OCI-M2 (cell line): Measurements from ENCODE around the gene IRS2.

ENCODE experiments used
- DNase-seq: peaks from one replicate; lab custom pipeline; 2025; ENCODE audit not compliant: unreplicated experiment; lab: John Stamatoyannopoulos, UW

IRS2 gene

DNA sequence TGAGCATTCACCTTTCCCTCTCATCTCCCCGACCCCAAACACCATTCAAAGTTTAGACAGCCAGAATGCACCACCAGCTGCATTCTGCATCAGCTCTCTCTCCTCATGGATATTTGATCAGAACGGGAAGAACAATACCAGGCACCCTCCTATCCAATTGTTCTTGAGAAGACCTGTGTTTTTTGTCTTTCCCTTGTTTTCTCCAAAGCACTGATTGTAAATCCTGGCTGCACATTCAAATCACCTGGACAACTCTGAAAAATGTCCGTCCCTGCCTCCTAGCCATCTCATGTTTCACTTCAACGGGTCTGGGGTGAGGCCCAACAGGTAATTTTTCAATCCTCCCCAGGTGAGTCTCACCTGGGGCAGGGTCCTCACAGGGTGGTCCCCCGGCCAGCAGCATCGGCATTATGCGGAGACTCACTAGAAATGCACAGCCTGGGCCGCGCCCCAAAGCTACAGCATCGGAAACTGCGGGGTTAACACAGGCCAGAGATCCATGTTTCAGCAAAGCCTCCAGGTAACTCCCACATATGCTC lies 5.5 kb downstream of the IRS2 start:
- no peak for DNase-seq

DNA sequence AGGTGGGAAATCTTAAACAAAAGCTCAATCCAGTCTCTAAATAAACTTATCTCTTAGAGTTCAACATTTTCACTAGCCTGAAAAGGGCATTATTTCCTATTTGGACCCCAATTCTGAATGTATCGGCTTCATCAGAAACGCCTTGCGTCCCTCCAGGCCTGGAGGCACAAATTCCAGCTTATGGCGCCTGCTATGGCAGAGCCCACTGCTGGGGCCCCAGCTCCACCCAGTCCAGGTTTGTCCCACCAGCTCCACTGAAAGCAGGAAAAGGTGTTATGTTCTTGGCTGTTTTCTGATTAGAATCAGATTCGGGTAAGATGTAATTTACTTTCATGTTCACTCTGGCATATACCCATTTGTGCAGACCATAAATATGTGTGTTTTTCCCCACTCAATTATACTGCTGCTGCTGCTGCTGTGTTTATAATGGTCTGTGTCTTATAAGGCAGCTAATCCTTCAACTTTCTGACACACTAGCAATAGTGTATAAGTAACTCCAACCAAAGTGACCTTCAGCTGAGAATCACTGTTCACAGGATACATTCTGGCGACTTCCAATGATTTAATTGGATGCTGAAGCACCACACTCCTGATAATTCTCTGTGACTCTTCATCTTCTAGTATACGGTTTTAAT lies 6.4 kb downstream of the IRS2 start:
- DNase-seq: no peak

DNA sequence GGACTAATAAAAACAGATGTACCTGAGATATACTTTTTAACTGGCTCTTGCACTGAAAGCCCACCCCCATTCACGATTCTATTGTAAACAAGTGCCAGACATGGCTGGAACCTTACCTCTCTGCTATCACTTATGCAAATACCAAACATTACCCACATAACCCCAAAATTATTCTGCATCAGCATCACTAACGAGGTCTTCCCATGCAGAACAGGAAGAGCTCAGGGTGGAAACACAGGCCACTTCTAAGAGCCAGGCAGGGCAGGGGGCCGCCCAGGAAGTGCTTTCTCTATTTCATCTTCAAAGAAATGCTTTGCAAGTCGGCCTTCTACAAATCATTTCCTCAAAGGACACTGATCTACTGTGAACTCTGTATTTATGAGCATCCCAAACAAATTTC lies 7.3 kb downstream of the IRS2 start:
- DNase-seq: no peak

DNA sequence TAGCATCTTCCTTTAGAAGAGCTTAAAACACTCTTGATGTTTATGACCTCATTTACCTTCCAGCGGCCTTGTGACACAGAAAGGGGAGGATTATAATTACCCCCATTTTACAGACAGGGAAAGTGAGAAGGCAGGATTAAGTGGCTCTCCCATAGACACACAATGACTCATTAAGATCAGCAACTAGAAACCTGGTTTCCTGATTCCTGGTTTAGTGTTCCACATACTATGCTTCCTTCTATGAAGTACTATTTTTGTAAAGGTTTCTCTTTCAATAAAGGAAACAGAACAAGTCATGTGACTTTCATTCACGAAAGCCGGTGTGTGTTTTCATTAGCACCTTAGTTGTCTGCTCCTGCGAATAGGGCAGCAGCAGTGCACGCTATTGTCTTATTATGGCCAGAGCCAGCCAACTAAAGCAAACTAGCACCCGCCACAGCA lies 8.3 kb downstream of the IRS2 start:
- DNase-seq: no peak

DNA sequence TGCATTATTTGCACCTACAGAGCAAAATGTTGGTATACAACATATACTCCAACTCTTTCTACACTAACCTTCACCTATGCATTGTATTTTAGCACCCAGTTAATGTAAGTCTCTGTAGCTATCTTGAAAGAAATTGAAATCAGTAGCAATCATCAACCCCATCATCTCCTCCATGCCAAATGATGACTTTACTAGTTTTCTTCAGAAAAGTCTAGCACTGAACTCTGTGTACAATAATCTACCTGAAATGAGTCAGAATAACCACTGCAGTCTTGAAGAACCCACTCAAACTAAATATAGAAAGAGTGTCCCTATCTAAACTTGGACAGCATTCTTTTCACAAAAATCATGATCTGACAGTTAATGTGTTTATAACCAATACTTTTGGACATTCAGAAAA lies 9.8 kb downstream of the IRS2 start:
- DNase-seq: no peak

DNA sequence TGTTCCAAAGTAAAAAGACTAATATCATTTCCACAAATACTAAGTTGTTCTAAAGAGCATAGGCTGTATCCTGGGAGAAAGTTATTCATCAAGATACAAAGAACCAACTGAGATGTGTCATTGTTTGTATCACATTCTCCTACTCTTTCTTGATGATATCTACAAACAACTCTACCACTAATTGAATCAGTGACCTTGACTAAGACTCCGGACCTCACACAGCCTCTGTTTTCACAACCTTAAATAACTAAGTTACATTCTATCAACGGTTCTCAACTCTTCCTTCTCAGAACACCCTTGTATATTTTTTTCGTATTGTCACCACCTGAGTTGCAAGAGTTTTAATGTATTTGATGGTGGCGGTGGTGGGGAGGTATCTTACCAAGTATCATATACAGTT lies 12.6 kb downstream of the IRS2 start:
- DNase-seq: no peak

DNA sequence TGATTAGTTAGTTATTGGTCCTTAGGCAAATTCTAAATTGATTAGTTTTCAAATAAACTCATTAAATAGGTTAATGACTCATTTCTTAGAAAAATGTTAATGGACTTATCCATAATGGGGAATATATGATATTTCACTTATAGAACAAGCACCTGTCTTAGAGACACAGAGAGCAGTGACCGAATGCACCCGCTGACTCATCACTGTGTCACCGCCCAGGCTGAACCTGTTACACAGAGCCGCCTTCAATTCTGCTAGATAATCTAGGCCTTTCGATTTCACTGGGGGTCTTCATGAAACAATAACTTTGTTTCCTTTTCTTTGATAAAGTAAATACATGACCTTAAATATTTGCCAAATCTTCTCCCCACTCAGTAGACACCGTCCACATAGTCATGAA lies 13.1 kb downstream of the IRS2 start:
- no peak for DNase-seq

DNA sequence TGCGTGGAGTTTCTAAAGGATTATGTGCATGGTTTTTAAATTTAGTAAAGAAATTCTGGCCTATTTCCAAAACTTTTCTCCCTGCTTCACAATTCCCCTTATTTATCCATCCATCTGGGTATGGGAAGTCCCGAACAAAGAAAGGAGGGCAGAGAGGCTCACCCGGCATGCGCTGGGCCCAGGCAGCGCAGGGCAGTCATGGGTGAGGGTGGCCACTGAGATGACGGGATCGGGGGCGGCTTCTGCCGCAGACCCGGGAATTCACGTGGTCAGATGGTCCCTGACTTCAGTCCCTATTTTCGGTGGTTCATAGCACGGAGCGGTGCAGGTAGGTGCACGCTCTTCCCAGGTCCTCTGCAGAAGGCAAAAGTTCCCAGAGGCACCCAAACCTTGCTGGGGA lies 14.5 kb downstream of the IRS2 start:
- no peak for DNase-seq

DNA sequence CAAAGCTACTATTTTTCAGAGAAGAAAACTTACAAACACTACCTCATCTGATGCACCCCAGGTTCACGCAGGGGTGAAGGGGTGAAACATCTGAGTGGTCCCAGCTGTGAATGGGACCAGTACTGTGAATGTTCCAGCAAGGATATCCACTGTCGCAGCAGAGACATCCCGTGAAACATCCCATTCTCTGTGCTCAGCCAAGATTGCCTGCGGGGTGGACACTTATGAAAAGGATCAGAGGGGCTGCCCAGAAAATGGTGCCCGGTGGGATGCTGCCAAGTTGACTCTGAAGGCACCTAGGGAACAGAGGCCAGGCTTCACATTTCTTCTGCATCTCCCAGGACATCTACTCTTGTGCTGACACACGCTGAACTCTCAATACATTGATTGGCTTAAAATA lies 15.9 kb downstream of the IRS2 start:
- no peak for DNase-seq

DNA sequence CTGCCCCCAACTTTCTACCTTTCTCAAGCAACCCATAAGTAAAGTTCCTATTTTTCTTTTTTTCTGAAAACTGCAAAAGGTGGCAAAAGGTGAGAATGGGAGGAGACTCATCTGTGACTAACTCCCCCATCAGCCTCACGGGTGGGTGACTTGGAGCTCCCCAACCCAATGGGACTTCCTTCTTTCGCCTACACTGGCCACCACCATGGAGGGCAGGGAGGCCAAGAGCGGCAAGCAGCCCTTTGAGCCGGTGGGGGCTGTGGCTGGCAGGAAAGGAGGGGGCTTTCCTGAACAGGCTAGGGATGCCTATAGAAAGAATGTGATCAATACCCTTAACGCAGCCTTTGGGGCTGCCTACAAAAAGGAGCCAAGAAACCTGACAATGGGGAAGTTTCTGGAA lies 16.5 kb downstream of the IRS2 start:
- no peak for DNase-seq

DNA sequence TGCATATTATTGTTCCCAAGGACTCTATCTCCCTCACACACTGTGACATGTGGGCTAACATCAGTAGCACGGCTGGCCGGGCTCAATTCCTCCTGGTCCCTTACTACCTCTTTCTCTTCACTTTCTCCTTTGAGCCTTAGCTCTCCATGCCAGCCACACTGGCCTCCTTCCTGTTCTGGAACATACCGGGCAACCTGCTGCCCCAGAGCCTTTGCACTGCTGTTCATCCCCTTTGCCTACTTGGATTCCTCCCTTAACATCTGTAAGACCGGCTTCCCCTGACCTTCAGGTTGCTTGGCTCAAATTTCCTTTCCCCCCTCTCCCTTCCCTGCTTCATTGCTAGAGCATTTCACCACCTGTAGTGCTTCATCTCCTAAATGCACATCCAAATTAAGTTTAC lies 17.1 kb downstream of the IRS2 start:
- no peak for DNase-seq

DNA sequence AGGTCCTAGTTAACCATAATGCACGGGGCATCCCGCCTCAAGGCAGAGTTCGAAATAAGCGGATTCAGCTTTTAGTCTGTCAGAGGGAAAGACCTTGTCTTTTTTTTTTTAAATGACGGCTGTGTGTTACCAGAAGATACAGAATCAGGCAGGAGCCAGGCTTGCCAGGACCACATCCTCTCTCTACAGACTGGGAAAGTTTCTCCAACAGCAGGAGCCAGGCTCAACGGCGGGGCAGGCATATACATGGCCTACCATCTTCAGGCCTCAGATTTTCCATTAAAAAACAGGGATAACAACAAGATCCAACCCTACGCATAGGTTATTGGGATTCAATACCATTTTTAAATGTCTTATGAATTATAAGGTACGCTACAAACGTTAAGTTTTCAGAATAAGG lies 17.8 kb downstream of the IRS2 start:
- DNase-seq: no peak

DNA sequence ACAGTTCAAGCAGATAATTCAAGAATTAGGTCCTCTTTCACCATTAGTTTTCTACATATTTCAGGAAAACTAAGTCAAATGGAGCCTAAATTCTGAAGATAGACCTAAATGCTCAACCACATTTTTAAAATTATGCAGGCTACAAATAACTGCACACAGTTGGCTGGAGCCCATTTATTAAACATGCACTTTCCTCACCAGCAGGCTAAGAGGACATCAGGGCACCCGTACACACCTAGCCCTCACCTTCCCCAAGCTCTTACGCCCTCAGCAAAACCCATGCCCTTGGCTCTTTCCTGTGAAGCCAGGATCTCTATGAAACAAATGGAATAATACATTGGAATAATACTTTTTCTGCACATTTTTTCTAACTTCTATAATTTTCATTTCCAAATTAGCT lies 18.2 kb downstream of the IRS2 start:
- no peak for DNase-seq

DNA sequence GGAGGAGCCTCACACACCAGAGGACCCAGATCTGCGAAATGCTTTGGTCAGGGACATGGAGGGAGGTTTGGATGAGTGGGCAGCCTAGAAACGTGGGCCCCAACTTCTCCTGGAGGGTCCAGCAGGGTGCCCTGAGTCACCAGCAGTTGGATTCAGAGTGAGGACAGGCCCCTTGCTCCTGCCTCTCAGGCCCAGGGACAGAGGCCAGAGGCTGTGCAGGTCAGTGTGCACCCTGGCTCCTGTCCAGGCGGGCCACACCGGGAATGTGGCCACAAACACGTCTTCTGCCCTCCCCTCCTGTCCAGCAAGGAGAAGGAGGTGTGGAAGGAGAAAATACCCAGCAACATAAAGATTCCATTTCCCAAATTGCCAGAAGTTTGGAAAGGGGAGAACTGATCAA lies 19.4 kb downstream of the IRS2 start:
- DNase-seq: no peak

DNA sequence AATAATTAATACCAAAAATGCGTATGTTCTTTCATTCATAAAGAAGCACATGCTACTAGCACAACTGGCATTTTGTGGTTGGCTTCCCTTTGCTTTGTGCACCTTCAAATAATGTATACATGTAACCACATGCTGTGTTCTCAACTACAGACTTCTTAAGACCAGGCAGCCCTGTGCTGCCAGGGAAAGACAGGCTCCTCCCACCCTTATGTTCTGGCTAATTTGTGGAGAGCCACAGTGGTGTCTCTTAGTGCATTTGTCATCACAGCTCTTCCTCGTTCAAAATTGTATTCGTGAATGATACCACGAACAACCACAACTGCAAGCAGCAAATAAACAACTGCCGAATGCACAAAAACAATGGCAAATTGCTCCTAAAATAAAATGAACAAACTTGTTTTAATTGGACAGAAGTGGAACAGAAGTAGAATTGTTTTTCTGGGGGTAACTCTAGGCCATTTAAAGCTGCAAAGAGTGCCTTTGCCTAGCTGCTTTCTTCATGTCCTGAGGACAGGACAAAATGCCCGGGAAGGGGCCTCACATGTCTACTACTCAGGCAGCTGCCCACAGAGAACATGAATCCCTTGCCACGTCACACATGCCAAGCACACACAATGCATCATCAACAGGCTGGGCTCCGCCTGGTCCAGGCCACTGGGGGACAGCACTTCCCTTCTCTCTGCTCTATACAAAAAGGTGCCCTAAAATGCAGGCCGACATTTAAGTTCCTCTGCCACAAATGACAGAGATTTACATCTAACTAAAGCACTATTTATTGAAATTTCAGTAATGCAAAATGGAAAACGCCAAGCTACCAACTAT lies 21.7 kb downstream of the IRS2 start:
- DNase-seq: no peak

DNA sequence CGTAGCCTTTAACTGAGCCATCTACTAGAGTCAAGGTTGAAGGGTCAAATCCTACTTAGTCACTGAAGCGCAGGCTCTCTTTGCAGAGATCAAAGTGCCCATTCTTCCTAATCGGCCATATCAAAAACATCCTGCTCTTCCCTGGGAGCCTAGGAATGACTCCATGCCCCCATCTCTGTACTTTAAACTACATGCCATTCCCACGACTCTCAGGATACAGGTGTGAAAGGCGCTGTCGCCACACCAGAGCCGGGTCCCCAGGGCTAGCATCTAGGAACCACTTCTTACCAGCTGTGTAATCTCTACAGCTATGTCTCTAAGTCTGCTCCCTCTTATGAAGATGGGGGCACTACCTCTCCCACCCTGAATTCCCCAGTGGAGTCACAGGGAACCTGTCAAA lies 22.3 kb downstream of the IRS2 start:
- no peak for DNase-seq

DNA sequence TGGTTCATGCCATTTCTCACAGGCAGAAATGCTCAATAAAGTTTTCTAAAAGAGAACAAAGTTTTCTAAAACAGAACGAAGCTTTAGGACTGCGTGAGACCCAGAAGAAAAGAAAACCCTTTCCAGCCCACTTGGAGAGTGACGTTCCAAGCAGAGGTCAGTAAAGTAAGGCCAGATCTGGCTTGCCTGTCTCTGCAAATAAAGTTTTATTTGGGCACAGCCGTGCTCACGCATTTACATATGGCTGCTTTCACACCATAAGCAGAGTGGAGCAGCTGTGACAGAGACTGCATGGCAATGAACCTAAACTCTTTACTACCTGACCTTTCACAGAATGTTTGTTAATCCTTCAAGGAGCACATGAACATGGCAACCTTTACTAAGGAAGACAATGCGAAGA lies 23.6 kb downstream of the IRS2 start:
- no peak for DNase-seq

DNA sequence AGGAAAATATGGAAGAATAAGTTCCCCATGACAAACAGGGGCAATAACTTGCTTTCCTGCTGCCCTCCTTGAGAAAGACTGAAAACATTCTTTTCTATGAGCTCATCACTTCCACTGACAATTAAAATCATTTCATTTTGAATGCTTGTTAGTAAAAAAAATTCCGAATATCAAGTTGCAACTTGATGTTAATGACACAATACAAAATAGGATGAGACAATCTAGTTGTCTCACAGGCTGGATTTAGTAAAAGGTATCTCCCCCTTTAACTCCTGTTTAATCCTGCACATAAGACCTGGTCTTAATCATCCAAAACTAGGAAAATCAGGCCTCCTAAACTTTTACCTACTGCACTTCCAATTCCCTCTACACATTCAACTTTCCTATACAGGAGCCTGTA lies 24.7 kb downstream of the IRS2 start:
- no peak for DNase-seq

DNA sequence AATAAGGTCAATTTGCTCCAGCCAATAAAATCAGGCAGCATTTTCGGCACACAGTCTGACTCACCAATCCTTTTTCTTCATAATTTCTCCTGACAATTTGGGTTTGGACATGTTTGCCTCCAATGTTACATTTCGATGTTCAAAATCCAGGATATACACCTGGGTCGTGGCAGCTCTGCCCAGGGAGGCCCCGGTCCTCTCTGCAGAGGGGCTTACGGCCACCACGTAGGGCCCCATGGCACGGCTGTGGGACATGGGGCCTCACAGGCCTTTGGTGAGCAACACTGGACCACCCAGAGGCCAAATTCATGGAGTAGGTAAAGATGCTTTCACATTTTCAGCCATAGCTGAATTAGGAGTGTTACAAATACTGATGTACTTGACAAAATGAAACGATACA lies 25.4 kb downstream of the IRS2 start:
- DNase-seq: no peak

DNA sequence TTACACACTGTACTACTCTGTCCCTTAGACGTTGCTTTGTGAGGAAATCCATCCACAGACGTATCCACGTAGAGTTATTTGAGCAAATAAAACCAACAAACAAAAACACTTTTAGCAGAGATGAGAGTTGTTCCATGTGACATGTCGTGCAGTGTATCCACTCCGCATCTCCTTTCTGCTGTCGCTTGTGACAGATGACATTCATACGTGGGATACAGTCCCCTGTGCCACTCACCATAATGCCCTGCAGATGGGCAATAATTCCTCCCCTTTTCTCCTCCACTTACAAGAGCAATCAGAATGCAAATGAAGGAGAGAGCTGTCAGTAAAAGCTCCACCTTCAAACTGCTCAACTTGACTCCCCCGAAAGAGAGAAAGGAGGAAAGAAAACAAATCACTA lies 26.0 kb downstream of the IRS2 start:
- no peak for DNase-seq

DNA sequence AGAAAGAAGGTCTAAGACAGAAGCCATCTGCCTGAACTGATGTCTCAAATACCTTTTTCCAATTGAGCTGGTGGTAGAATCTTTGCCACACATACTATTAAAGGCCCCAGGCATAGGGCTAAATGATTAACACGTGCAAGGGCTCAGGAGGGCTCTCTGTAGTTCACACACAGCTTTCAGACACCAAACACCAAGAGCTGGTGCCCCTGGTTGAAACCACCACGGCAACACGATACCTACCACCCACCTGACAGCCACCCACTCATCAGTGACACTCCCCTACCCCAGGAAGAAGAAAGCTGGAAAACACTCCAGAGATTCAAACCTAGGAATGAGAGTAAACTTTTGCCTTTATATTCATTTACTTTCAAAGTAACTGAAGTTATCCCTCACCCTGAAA lies 26.8 kb downstream of the IRS2 start:
- DNase-seq: no peak

DNA sequence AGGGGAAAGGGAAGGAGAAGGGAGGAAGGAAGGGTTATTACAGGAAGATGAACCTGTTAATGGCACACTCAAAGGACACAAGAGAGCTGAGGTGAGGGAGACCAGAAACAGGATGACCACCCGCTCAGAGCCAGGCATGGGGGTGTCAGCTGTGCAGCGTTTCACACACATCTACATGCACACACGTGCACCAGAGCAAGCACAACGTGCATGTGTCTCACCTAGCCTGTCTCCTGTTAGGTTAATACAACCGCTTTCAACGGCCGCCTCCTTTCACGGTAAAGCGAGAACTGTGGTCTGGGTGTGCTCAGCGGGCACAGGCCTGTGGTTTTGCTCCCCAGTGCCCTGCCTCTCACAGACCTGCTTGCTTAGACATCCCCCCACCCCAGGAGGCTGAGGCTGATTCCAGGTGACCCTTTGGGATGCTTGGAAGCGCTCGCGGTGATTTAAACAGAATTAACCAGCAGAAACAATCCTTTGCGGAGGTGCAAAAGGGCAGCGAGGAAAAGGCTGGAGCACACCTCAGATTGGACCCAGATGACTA lies 27.4 kb downstream of the IRS2 start:
- no peak for DNase-seq
